HepG2 (cell line): ENCODE data around the gene RAB24. TPM values are rescaled to one million over a fixed set of nuclear protein-coding genes. Genes with fewer than 3 reads are reported as not detected.

Experiments
- HES4 ChIP-seq: sonication (generic); formaldehyde crosslinking; IDR thresholded peaks from 2 replicates; pipeline ENCODE4 v1.9.0; 2021; ENCODE audit warnings: mild to moderate bottlenecking, missing genetic modification reagents, borderline replicate concordance
- KDM6A ChIP-seq: IDR thresholded peaks from 2 replicates; pipeline ENCODE4 v1.6.1; 2016; ENCODE audit warnings: low read depth
- PRDM10 ChIP-seq: sonication (generic); formaldehyde crosslinking; IDR thresholded peaks from 2 replicates; pipeline ENCODE4 v1.4.0; 2020; ENCODE audit warnings: low read depth, missing genetic modification reagents
- ZNF30 ChIP-seq: sonication (generic); formaldehyde crosslinking; IDR thresholded peaks from 2 replicates; pipeline ENCODE4 v1.5.0; 2020; ENCODE audit warnings: mild to moderate bottlenecking, missing genetic modification reagents
- polyA plus RNA-seq, 8 experiments: library from polyadenylated mRNA; depleted of rRNA in 3 of 8; stranded (reverse) in 7 of 8; unstranded in 1 of 8; fragments of >200 nt; fragmentation: Illumina TruSeq in 4 of 8; extraction: Trizol in 4 of 8; gene quantifications; 2 replicates each; pipeline versions ENCODE4 v1.2.1 to v1.2.3, GENCODE V29; 2011 to 2016; ENCODE audit warnings: low read depth in 4 of 8, missing spikeins in 1 of 8, mixed read lengths in 1 of 8; ENCODE audit not compliant: insufficient read depth in 1 of 8
- total RNA-seq, 5 experiments: library from RNA; depleted of rRNA; stranded (reverse); fragments of >200 nt; fragmentation: Illumina TruSeq; extraction: Trizol; gene quantifications; 2 replicates each; pipeline ENCODE4 v1.2.3, GENCODE V29; 2016; ENCODE audit warnings: low read depth in 1 of 5
- TF ChIP-seq, protein P1 (sequence below): sonication (generic); formaldehyde crosslinking; conservative IDR thresholded peaks from 2 replicates; pipeline ENCODE4 v1.4.0; 2020; ENCODE audit warnings: missing genetic modification reagents
- TF ChIP-seq, protein P2 (sequence below): sonication (generic); formaldehyde crosslinking; IDR thresholded peaks from 2 replicates; pipeline ENCODE4 v1.4.0; 2020; ENCODE audit warnings: mild to moderate bottlenecking, missing genetic modification reagents

The RAB24 gene
- total and polyA plus RNA-seq, 2 of the 13 experiments (the other 11 are each of a cell fraction or from before 2014, with no cell fraction given), result 22.9 to 63.7 TPM

DNA sequence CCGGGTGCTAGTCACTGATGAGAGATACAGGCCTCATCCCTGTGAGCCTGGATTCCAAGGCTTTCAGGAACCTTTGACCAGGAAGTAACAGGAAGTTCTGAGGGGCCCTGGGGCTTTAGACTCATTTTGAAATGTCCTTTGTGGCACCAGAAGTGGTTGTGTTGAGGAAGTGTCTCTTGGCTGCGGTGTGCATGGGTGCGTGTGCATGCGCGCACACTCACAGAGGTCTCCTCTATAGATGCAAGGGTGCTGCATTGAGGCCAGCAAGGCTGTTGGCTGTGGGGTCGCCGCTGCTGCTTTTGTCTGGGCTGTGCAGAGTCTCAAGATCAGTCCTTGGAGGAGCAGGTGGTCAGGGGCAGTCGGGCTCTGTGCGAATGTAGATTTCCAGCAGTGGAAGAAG lies 7.6 kb downstream of the RAB24 start (continued):
- no peak for TF ChIP-seq PRDM10 (CRISPR knock-in tag)
- TF ChIP-seq KDM6A, result no peak
- TF ChIP-seq ZNF30 (CRISPR knock-in tag), result no peak
- TF ChIP-seq, protein P1, sequence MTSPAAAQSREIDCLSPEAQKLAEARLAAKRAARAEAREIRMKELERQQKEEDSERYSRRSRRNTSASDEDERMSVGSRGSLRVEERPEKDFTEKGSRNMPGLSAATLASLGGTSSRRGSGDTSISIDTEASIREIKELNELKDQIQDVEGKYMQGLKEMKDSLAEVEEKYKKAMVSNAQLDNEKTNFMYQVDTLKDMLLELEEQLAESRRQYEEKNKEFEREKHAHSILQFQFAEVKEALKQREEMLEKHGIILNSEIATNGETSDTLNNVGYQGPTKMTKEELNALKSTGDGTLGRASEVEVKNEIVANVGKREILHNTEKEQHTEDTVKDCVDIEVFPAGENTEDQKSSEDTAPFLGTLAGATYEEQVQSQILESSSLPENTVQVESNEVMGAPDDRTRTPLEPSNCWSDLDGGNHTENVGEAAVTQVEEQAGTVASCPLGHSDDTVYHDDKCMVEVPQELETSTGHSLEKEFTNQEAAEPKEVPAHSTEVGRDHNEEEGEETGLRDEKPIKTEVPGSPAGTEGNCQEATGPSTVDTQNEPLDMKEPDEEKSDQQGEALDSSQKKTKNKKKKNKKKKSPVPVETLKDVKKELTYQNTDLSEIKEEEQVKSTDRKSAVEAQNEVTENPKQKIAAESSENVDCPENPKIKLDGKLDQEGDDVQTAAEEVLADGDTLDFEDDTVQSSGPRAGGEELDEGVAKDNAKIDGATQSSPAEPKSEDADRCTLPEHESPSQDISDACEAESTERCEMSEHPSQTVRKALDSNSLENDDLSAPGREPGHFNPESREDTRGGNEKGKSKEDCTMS (CRISPR knock-in tag), result no peak
- TF ChIP-seq HES4, result no peak
- TF ChIP-seq, protein P2, sequence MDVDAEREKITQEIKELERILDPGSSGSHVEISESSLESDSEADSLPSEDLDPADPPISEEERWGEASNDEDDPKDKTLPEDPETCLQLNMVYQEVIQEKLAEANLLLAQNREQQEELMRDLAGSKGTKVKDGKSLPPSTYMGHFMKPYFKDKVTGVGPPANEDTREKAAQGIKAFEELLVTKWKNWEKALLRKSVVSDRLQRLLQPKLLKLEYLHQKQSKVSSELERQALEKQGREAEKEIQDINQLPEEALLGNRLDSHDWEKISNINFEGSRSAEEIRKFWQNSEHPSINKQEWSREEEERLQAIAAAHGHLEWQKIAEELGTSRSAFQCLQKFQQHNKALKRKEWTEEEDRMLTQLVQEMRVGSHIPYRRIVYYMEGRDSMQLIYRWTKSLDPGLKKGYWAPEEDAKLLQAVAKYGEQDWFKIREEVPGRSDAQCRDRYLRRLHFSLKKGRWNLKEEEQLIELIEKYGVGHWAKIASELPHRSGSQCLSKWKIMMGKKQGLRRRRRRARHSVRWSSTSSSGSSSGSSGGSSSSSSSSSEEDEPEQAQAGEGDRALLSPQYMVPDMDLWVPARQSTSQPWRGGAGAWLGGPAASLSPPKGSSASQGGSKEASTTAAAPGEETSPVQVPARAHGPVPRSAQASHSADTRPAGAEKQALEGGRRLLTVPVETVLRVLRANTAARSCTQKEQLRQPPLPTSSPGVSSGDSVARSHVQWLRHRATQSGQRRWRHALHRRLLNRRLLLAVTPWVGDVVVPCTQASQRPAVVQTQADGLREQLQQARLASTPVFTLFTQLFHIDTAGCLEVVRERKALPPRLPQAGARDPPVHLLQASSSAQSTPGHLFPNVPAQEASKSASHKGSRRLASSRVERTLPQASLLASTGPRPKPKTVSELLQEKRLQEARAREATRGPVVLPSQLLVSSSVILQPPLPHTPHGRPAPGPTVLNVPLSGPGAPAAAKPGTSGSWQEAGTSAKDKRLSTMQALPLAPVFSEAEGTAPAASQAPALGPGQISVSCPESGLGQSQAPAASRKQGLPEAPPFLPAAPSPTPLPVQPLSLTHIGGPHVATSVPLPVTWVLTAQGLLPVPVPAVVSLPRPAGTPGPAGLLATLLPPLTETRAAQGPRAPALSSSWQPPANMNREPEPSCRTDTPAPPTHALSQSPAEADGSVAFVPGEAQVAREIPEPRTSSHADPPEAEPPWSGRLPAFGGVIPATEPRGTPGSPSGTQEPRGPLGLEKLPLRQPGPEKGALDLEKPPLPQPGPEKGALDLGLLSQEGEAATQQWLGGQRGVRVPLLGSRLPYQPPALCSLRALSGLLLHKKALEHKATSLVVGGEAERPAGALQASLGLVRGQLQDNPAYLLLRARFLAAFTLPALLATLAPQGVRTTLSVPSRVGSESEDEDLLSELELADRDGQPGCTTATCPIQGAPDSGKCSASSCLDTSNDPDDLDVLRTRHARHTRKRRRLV, result no peak
